ENCODE results near the gene PDGFRA. TPM values are rescaled to one million over a fixed set of nuclear protein-coding genes. Genes with fewer than 3 reads are reported as not detected.

Gene PDGFRA
- total RNA-seq, 1 donor from 2014 or later: 215 TPM

DNA sequence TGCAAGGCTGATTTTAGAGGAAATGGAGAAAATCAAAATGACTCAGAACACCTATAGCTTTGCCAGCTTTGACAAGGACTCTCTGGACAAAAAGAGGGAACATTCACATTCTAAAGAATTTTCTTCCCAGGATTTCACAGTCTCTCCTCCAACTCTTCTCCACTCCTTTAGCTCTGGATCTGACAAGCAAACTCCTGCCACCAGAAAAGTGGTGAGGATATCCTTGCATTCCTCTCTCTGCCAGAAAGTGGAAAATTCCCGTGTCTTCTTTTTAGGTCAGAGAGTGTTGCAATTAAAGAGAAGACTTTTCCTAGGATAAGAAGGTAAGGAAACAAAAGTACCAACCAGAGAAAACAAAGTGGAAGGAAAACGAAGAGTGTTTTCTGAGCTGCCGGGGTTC, 16.1 kb upstream of the PDGFRA start:
- peaks cover 7% of the 10 kb centered on the region for H3K4me1 Mint-ChIP-seq (ENCODE audit: unreplicated experiment)
- no peaks in the 10 kb centered on the region for H3K36me3 Mint-ChIP-seq
- peaks cover 18% of the 10 kb centered on the region for H3K27me3 Mint-ChIP-seq
- peaks cover 9% of the 10 kb centered on the region for H3K9me3 Mint-ChIP-seq
- H3K4me3 Mint-ChIP-seq: no peak overlapping the region
- TF ChIP-seq, protein P1, sequence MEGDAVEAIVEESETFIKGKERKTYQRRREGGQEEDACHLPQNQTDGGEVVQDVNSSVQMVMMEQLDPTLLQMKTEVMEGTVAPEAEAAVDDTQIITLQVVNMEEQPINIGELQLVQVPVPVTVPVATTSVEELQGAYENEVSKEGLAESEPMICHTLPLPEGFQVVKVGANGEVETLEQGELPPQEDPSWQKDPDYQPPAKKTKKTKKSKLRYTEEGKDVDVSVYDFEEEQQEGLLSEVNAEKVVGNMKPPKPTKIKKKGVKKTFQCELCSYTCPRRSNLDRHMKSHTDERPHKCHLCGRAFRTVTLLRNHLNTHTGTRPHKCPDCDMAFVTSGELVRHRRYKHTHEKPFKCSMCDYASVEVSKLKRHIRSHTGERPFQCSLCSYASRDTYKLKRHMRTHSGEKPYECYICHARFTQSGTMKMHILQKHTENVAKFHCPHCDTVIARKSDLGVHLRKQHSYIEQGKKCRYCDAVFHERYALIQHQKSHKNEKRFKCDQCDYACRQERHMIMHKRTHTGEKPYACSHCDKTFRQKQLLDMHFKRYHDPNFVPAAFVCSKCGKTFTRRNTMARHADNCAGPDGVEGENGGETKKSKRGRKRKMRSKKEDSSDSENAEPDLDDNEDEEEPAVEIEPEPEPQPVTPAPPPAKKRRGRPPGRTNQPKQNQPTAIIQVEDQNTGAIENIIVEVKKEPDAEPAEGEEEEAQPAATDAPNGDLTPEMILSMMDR (conservative IDR thresholded peaks at IDR 0.05): no peak
- DNase-seq (ENCODE audit: extremely low spot score, unreplicated experiment): no peak
- H3K27ac Mint-ChIP-seq: no peak overlapping the region

- peaks cover 14% of the 10 kb centered on the region for H3K4me1 Mint-ChIP-seq (ENCODE audit: unreplicated experiment)
- H3K27ac Mint-ChIP-seq: no peak overlapping the region
- TF ChIP-seq, protein P1 (conservative IDR thresholded peaks at IDR 0.05): no peak
- H3K4me3 Mint-ChIP-seq: no peak overlapping the region
- no peaks in the 10 kb centered on the region for H3K36me3 Mint-ChIP-seq
- H3K27me3 Mint-ChIP-seq: peaks cover 25% of the 10 kb centered on the region
- no peak for DNase-seq (ENCODE audit: extremely low spot score, unreplicated experiment)
- H3K9me3 Mint-ChIP-seq: peaks cover 9% of the 10 kb centered on the region
Observed at GRCh38 chr4:54213761-54214160, 15.3 kb upstream of the PDGFRA start.

DNA sequence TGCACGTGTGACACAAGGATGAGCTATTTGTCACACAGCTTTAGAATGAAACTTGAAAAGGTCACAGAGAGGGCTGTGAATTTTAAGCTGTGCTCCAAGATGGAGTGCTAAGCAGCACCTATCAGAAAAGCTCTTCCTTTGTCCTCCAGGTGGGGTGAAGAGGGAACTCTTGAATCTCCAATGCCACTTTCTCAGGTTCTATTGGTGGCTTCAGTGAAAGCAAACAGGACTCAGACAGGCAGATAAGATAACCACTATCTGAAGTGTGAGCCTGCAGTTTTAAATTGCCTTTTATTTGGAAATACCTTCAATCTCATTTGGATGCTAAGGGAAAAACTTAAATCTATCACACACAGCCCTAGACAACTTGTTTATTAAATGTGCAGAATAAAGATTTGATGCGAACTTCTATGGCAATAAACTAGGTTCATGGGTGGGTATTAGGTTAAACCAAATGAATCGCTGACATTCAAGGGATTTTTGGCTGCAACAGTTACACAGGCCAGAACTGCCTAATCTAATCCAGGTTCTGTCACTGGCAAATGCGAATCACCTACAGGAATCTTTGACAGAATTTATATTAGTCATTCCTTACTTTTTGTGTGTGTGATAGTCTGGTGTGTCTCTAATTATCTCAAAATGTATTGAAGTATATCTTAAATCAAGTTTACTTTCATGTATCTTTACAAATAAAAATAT, 13.6 kb upstream of the PDGFRA start:
- H3K27me3 Mint-ChIP-seq: peaks cover 31% of the 10 kb centered on the region

DNA sequence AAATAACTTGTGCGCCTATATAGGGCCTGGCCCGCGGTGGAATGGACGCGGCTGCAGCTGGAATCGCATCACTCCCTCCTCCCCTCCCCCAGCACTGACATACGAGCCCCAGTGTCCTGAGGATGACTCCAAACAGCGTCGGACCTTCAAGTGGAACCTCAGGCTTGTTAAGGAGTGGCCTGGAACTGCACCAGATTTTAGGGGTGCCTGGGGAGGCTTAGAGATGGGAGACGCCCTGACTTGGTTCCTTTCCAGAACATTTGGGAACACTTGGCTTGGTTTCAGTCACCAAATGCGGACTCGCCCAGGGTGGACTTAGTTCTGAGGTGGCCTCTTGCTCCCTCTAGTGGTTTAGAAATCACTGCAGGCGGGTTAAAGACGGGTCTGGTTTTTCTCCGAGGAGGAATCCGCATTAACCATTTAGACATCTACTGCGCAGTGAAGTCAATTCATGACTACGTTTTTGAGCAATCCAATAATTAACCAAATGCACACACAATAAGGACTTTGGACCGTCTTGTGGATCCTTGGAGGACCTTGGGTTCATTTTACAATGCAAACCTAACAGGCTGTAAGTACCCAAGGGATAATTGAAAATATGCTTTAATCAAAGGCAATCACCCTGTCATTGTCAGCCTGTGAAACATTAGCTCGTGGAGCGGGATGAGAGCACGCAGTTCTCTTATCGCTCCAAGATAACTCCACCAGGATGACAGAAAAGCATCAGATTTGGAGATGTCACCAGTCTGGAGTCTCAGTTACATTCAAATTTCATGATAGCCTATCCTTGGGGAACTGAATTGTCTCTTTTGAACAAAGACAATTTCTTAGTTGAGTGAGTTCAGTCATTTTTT, 11.2 kb upstream of the PDGFRA start:
- Mint-ChIP-seq H3K36me3 (no peaks in the 10 kb centered on the region), H3K27me3 (peaks cover 47% of the 10 kb centered on the region)
- TF ChIP-seq, protein P1 (conservative IDR thresholded peaks at IDR 0.05): peak; percentile 96

More for the DNA sequence above, 13.6 kb upstream of the PDGFRA start:
- Mint-ChIP-seq H3K27ac (no peak overlapping the region), H3K4me1 (ENCODE audit: unreplicated experiment) (peaks cover 14% of the 10 kb centered on the region), H3K9me3 (peaks cover 5% of the 10 kb centered on the region), H3K36me3 (no peaks in the 10 kb centered on the region), H3K4me3 (no peak overlapping the region)
- DNase-seq (ENCODE audit: extremely low spot score, unreplicated experiment): no peak
- TF ChIP-seq, protein P1 (conservative IDR thresholded peaks at IDR 0.05): no peak

DNA sequence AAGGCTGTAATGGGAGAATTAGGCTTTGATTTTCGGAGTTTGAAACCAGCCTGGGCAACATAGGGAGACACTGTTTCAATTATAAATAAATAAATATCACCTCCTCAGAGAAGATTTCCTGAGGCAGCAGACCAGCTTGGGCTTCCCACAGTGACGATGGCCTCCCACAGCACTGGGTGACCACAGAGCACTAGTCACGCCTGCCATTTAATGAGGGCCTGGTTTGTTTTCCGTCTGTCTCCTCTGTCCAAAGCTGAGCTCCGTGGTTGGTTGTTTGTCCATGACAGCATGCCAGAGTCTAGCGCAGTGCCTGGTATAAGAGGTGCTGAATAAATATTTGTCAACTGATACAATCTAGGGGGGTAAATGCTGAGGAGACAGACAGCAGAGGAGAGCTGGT, 10.4 kb upstream of the PDGFRA start:
- Mint-ChIP-seq H3K4me3 (no peak overlapping the region), H3K27me3 (peaks cover 49% of the 10 kb centered on the region), H3K36me3 (no peaks in the 10 kb centered on the region), H3K9me3 (no peaks in the 10 kb centered on the region), H3K4me1 (ENCODE audit: unreplicated experiment) (peaks cover 14% of the 10 kb centered on the region), H3K27ac (no peak overlapping the region)
- DNase-seq (ENCODE audit: extremely low spot score, unreplicated experiment): no peak
- TF ChIP-seq, protein P1 (conservative IDR thresholded peaks at IDR 0.05): no peak

More for the DNA sequence above, 11.2 kb upstream of the PDGFRA start:
- Mint-ChIP-seq H3K4me3 (peak overlapping the region; percentile 84), H3K9me3 (peaks cover under 1% of the 10 kb centered on the region), H3K27ac (peak overlapping the region; percentile 54), H3K4me1 (ENCODE audit: unreplicated experiment) (peaks cover 14% of the 10 kb centered on the region)
- peak; percentile 80 for DNase-seq (ENCODE audit: extremely low spot score, unreplicated experiment)

Measured in type B pancreatic cell (in vitro differentiated cells).